Activated CD4-positive, alpha-beta T cell treated with anti-CD3 and anti-CD28 coated beads, Interleukin-10, Interleukin-2, amounts not matched to agents 100 ng/mL and 50 ng/mL, durations not matched to agents 16 hours and 8 hours (primary cell): ENCODE measurements around the gene SLC22A17.
A peak's percentile ranks its signal among the peaks of the same experiment; 100 is the strongest.
"Not testable (repeated sequence)": the region's sequence is repeated elsewhere in the genome, so short reads cannot be mapped to it uniquely, and the experiment has no call there.

Experiments
- DNase-seq: peaks from one replicate; pipeline ENCODE4 v3.0.0-alpha.2; 2020

The SLC22A17 gene

DNA sequence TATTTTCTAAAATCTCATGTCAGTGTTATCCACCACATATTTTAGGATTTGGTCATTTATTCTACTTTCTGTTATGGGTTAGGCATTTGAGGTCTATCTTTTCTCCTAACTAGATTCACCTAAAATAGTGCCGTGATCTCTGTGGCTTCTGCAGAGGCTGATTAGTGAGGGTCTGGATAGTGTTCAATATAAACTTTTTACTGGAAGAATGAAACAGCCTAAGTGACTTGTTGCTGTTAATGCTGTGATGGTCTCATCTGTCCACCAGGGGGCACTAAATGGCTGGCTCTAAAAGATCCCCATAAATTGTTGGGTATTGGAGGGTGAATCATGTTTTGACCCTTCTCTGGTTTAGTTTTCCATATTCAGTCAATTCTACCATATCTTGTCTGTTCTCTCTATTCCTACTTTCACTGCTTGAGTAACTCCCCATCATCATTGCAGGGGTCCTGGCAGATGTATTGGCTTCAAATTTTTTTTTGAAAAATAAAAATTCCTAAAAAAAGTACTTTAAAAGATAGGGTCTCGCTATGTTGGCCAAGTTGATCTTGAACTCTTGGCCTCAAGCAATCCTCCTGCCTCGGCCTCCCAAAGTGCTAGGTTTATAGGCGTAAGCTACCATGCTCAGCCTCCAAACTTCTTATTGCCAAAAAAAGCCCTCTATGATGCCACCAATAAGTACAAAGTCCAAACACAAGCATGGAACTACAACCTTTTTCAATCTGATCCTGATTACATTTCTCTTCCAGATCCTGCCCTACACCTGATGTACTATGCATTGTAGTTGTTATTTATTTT is 24.5 kb downstream of the SLC22A17 start:
- DNase-seq = peak; percentile 78

DNA sequence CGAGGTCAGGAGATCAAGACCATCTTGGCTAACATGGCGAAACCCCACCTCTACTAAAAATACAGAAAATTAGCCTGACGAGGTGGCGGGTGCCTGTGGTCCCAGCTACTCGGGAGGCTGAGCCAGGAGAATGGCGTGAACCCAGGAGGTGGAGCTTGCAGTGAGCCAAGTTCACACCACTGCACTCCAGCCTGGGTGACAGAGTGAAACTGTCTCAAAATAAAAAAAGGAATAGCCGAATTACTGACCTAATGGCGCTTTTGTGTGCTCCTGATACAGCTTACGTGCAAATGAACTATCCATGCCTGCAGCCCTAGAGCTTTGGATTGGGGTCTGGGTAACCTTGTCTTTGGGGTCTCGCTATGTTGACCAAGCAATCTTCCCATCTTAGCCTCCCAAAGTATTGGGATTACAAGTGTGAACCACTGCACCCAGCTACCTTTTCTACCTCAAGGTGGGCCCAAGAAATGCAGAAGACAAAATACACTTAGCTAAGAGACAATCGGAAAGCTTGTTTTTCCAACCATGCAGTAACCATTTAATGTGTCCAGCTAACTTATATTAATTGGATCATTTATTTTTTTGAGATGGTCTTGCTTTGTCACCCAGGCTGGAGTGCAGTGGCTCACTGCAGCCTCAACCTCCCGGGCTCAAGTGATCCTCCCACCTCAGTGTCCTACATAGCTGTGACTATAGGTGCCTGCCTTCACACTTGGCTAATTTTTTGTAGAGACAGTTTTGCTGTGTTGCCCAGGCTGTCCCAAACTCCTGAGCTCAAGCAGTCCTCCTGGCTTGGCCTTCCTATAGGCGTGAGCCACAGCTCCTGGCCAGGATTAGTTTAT is 26.0 kb downstream of the SLC22A17 start:
- no peak for DNase-seq

DNA sequence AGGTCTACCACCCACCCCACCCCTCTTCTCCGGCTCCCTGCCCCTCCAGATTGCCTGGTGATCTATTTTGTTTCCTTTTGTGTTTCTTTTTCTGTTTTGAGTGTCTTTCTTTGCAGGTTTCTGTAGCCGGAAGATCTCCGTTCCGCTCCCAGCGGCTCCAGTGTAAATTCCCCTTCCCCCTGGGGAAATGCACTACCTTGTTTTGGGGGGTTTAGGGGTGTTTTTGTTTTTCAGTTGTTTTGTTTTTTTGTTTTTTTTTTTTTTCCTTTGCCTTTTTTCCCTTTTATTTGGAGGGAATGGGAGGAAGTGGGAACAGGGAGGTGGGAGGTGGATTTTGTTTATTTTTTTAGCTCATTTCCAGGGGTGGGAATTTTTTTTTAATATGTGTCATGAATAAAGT is 26.9 kb downstream of the SLC22A17 start:
- DNase-seq = not testable (repeated sequence)

DNA sequence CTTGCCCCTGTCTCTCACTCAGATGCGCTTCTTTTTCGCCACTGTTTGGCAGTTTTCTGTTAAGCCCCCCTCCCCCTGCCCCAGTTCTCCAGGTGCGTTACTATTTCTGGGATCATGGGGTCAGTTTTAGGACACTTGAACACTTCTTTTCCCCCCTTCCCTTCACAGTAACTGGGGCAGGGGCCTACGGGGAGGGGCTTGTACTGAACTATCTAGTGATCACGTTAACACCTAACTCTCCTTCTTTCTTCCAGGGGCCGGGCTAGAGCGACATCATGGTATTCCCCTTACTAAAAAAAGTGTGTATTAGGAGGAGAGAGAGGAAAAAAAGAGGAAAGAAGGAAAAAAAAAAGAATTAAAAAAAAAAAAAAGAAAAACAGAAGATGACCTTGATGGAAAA is 27.7 kb downstream of the SLC22A17 start:
- DNase-seq = no peak

DNA sequence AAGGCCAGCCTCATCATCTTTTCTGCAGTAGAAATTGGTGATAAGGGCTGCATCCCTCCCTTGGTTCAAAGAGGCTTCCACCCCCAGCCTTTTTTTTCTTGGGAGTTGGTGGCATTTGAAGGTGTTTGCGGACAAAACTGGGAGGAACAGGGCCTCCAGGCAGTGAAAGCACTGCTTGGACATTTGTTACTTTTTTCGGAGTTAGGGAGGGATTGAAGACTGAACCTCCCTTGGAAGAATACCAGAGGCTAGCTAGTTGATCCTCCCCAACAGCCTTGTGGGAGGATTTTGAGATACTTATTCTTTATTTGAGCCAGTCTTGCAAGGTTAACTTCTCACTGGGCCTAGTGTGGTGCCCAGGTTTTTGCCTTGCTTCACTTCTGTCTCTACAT is 28.2 kb downstream of the SLC22A17 start:
- no peak for DNase-seq

DNA sequence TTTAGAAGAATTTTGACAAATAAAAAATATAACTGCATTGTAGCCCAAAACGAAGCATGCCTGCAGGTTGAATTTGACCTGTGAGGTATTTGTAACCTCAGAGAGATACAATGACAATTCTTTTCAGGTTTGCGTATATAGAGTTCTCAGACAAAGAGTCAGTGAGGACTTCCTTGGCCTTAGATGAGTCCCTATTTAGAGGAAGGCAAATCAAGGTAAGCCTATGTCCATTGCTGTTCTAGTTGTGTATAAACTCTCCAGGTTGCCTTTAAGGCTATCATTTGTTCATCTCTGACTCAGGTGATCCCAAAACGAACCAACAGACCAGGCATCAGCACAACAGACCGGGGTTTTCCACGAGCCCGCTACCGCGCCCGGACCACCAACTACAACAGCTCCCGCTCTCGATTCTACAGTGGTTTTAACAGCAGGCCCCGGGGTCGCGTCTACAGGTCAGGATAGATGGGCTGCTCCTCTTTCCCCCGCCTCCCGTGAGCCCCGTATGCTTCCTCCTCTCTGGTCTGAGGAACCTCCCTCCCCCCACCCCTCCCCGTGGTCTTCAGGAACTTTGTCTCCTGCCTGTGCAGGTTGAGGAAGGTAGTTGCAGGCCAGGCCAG is 28.7 kb downstream of the SLC22A17 start:
- DNase-seq = no peak

DNA sequence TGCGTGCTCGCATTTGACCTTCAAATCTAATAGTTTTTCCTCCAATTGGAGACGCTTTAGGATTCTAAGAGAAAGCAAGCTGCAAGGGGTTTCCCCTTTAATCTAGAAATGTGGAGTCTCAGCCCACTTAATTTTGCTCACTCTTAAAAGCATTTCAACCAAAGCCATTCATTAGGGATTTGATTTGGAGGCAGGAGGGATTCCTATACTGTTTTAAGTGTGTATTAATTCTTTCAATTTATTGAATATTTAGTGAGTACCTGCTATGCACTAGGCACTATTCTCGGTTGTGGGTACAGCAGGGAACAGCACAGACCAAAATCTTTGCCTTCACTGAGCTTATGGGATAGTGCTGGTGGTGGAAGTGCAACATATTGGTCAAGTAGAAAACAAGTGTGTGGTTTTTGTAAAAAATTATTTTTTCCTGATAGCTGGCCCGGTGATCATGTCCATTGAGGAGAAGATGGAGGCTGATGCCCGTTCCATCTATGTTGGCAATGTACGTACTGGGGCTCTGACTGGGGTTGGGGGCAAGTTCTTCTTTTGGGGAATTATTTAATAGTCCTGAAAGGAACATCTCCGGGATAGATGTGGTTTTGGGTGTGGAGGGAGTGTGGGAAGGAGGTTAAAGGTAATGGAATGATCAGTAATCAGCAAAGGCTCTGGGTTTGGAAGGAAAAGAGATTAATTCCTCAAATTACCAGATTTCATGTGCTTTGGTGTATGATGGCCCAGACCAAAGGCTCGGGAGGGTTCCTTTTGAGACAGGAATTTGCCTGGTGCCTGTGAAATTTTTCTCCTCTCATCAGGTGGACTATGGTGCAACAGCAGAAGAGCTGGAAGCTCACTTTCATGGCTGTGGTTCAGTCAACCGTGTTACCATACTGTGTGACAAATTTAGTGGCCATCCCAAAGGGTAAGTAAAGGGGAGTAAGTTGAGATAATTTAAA is 29.8 kb downstream of the SLC22A17 start:
- no peak for DNase-seq

DNA sequence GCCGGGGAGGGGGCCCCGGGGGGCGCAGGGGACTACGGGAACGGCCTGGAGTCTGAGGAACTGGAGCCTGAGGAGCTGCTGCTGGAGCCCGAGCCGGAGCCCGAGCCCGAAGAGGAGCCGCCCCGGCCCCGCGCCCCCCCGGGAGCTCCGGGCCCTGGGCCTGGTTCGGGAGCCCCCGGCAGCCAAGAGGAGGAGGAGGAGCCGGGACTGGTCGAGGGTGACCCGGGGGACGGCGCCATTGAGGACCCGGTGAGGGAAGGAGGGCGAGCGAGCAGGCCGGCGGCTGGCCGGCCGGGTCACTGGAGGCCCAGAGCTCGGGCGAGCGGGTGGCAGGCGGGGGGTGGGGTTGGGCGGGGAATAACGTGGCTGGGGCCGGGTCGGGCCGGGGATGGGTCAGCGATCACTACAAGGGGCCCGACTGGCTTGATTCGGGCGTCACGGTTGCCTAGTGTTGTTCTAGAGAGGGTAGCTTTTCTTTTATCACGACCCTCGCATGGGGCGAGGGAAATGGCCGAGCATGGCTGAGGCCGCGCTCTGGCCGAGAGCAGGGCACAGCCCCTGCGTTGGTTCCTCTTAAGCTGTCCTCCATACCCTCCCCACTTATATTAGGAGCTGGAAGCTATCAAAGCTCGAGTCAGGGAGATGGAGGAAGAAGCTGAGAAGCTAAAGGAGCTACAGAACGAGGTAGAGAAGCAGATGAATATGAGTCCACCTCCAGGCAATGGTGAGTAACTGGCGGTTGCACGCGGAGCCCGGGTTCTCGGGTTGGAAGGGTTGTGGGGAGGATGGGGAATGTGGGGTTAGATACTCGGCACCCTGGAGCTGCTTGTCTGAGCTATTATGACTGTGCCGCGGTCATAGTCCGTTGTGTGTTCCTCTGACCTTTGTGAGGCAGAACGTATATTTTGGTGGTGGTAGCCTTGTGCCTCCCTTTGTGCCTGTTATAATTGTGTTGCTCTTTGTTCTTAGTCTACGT is 30.8 kb downstream of the SLC22A17 start:
- DNase-seq = peak; percentile 70

DNA sequence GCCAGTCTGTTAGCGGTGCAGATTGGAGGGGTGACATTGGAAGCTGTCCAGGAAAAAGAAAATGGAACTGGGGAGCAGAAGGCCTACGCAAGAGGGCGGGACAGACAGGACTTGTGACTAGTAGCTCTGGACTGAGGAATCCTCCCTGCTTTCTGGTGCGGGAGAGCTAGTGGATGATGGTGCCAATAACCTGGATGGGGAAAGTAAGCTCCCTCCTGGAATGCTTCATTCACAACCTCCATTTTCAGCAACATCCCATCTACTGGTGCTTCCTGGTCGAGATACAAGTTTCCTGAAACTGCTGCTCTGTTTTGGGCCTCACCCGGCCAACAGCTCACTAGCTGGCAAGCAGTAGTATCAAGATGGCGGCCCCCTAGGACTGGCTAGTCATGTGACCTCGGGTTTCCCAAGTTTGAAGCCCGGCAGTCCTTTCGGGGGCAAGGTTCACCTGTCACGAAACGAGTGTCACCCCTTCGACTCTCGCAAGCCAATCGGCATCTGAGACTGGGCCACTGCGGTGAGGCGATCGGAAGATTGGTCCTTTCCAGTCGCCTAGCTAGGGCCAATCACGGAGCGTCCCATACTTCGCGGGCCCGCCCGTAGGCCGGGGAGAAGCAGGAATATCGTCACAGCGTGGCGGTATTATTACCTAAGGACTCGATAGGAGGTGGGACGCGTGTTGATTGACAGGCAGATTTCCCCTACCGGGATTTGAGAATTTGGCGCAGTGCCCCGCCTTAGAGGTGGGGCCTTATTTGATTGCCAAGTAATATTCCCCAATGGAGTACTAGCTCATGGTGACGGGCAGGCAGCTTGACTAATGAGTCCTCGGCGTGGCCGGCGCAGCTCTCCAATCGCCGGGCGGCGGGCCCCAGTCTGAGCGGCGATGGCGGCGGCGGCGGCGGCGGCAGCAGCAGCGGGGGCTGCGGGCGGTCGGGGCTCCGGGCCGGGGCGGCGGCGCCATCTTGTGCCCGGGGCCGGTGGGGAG is 31.8 kb downstream of the SLC22A17 start, which contains the start of gene PABPN1:
Gene PABPN1, plus strand, starts transcription at position 874 of the 988 bp plus-strand sequence. Its CDS starts 13 bp downstream, at position 887.
- DNase-seq = peak; percentile 99

DNA sequence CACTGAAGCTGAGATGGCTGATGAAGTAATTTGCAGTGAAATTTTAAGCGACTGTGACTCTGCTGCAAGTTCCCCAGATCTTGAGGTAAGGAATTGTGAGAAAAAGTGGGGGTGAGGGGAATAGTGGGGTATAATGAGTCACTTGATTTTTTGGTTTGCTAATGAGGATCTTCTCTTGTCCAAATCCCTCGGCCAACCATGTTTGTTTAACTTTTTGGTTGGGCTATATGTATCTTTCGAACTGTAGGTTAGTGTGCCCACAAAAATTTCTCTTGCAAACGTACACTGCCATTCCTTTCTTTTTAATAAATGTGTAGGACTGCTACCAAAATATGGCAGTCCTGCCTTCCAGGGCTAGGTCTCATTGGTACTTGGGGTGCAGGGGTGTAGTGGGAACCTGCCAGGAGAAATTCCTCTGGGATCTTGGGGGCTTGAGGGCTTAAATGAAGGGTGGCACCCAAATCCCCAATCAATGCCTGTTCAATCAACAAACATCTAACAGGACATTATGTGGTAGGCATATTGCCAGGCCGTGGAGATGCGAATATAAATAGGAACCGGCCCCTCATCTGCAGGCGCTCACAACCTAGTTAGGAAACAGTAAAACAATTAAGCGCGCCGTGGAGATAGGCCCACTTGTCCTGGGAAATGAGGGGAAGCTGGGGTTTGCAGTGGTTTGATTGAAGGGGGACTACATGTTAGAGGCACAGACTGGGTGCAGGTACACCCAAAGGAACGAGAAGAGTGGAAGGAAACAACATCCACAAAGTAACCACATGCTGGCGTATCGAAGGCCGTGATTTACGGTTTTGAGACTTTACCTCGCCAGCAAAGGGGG is 32.7 kb downstream of the SLC22A17 start:
- DNase-seq = no peak

DNA sequence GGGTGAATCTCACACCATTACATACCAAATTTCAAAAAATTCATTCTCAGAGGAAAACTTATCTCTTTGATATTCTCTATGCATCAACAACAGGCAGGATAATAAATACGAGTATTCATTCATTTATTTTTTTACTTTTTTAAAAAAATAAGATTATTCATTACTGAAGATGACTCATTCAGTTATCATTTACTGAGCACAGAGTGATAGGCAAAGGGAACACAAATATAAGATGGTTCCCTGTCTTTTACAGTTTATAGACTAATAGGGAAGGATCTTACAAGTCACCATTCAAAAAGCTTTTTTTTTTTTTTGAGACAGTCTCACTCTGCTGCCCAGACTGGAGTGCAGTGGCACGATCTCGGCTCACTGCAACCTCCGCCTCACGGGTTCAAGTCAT is 36.4 kb downstream of the SLC22A17 start:
- no peak for DNase-seq

DNA sequence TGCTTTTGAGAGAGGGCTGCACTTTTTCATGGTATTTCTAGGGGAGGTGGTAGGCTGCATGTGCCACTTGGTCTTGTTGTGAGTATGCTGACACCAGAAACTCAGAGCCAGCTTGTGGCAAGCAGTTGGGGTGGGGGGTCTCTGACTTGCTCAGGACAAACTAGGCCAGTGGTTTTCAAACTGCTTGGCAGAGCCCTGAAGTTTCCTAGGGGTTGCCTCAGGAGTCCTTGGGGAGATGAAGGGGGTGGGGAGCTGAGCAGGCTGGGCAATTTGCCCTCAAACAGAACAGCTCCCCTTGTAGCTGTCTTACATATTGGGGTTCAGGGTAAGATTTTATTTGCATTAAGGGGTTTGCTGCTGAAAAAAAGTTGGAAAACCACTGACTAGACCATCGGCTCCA is 42.1 kb downstream of the SLC22A17 start:
- no peak for DNase-seq

DNA sequence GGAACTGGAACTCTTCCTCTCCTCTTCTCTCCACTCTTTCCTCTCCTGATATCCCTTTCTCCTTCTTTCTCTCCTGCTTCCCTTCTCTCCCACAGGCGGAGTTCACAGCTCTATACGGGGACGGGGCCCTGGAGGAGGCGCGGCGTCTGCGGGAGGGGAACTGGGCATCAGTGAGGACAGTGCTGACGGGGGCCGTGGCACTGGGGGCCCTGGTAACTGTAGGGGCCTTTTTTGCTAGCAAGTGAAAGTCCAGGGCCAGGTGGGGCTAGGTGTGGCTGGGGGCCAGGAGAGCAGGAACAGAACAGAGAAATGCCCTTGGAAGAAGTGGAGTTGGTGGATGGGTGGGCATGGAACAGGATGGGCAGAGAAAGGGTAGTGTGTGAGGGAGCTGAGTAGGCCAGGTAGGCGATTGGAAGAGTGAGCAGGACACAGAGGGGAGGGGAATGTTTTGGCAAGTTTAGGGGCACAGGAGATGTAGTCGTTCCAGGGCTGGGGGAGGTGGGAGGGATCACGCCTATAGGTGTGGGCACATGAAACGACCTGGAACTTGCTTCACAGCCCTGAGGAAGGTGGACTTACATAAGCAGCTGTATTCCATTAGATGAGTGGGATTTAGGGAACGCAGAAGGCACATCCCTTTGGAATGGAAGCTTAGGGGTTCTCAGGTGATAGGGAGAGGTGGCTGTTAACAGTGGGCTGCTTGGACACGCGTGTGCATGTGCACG is 43.8 kb downstream of the SLC22A17 start:
- DNase-seq = no peak

DNA sequence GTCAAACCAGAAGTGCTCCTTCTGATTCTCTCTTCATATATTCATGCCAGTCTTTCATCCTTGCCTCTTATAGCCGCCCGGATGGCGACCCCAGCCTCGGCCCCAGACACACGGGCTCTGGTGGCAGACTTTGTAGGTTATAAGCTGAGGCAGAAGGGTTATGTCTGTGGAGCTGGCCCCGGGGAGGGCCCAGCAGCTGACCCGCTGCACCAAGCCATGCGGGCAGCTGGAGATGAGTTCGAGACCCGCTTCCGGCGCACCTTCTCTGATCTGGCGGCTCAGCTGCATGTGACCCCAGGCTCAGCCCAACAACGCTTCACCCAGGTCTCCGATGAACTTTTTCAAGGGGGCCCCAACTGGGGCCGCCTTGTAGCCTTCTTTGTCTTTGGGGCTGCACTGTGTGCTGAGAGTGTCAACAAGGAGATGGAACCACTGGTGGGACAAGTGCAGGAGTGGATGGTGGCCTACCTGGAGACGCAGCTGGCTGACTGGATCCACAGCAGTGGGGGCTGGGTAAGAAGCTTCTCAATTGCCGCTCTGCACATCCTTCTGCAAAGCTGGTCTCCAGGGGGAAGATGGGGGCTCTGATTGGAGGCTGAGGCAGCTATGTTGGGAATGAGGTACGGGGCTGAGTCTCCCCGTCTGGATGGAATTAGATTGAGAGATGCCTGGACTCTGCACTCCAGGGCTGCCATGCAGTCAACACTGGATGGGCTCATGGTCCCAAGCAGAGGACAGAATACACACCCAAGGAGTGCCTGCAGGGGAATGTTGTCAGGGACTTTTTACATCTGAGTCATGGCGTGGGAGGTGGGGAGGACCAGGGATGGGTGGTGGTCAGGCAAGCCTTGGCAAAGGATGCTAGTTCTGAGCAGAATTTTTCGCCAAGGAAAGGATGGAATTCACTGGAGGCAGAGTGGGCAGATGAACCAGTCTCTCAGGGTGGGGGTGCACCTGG is 44.7 kb downstream of the SLC22A17 start:
- DNase-seq = no peak

DNA sequence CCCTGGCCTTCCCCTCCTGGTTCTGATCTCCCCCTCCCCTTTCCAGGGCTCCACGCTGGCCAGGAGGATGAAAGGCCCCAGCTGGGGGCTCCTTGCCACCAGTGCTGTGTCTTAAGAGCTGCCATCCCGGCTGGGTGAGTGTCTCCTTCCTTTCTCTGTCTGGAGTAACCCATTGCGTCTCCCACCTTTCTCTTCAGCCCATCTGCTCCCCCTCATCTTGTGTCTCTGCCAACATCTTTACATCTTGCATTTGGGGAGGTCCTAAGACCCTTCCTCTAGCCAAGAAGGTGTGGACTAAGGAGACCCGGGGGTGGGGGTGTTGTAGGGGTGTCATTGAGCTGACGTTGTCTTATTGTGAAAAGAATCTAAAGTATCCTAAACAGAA is 45.5 kb downstream of the SLC22A17 start:
- DNase-seq = no peak

DNA sequence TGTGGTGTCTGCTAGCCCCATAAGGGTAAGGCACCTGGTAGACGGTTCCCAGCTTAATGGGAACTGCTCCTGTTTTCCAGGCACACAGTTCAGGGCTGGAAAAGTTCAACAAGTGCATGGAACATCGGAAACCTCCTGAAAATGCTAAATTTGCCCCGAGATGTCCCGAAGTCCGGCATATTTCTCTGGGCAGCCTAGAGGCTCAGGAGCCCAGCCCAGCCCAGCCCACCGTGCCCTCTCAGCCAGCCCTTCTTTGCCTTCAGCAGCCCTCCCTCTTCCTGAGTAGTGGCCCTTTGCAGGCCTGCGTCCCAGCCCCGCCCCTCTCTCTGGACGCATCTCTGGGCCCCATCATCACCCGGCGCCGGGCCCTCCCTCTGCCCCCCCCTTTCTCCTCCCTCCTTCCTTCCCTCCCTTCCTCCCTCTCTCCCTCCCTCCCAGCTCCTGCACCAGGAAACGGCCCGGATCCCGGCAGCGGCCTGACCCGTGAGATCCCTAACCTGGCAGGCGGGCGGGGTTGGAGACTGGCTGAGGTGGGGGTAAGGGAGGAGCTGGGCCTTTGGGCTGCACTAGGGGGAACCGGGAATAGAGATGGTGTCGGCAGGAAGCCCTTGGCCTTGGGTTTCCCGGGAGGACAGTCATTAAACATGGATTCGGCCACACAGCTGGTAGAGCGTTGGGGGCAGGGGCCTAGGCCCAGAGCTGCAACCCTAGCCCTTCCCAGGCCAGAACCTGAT is 46.1 kb downstream of the SLC22A17 start, which contains the start of gene BCL2L2:
Gene BCL2L2, plus strand, starts transcription at position 422 of the 734 bp plus-strand sequence. CDS start 935 bp downstream, outside the sequence.
- peak; percentile 31 for DNase-seq
